SK-N-SH treated with all-trans-retinoic acid at 6 μM for 48 hours (cell line): ENCODE results near the gene ZNF322.

Experiments used
- ARNTL ChIP-seq: fragments of 450-650 bp; formaldehyde crosslinking; IDR thresholded peaks from 2 replicates; pipeline ENCODE4 v1.5.0; 2020; ENCODE audit warnings: low read depth, mild to moderate bottlenecking, moderate library complexity, borderline replicate concordance
- CSDC2 ChIP-seq: fragments of 250-450 bp; sonication (Bioruptor Pico); IDR thresholded peaks from 2 replicates; pipeline ENCODE4 v1.5.0; 2020; ENCODE audit warnings: mild to moderate bottlenecking, moderate library complexity
- GLIS3 ChIP-seq: fragments of 250-450 bp; sonication (Bioruptor Pico); IDR thresholded peaks from 2 replicates; pipeline ENCODE4 v1.5.0; 2020; ENCODE audit warnings: mild to moderate bottlenecking, moderate library complexity
- OSR1 ChIP-seq: fragments of 250-450 bp; sonication (Bioruptor Pico); IDR thresholded peaks from 2 replicates; pipeline ENCODE4 v1.8.0; 2022; ENCODE audit warnings: moderate library complexity, mild to moderate bottlenecking, inconsistent platforms
- PATZ1 ChIP-seq: fragments of 250-450 bp; sonication (Bioruptor Pico); IDR thresholded peaks from 2 replicates; pipeline ENCODE4 v1.8.0; 2020; ENCODE audit warnings: mild to moderate bottlenecking, moderate library complexity, borderline replicate concordance
- PPARA ChIP-seq: fragments of 250-450 bp; sonication (Bioruptor Pico); IDR thresholded peaks from 2 replicates; pipeline ENCODE4 v1.5.0; 2020; ENCODE audit warnings: mild to moderate bottlenecking, borderline replicate concordance
- SNAI2 ChIP-seq: fragments of 250-450 bp; sonication (Bioruptor Pico); IDR thresholded peaks from 2 replicates; pipeline ENCODE4 v1.5.0; 2020; ENCODE audit warnings: mild to moderate bottlenecking, moderate library complexity
- TCF4 ChIP-seq: fragments of 250-450 bp; sonication (Bioruptor Pico); IDR thresholded peaks from 2 replicates; pipeline ENCODE4 v1.8.0; 2021; ENCODE audit warnings: mild to moderate bottlenecking, moderate library complexity, borderline replicate concordance
- ZC3H10 ChIP-seq: fragments of 250-450 bp; sonication (Bioruptor Pico); IDR thresholded peaks from 2 replicates; pipeline ENCODE4 v1.5.1; 2021; ENCODE audit warnings: mild to moderate bottlenecking, moderate library complexity
- ZFP3 ChIP-seq: fragments of 250-450 bp; sonication (Bioruptor Pico); IDR thresholded peaks from 2 replicates; pipeline ENCODE4 v1.5.0; 2020; ENCODE audit warnings: mild to moderate bottlenecking, moderate library complexity
- ZNF70 ChIP-seq: fragments of 450-650 bp; formaldehyde crosslinking; IDR thresholded peaks from 2 replicates; pipeline ENCODE4 v1.5.0; 2020; ENCODE audit warnings: mild to moderate bottlenecking, moderate library complexity
- TF ChIP-seq, protein P1 (sequence below): fragments of 250-450 bp; sonication (Bioruptor Pico); IDR thresholded peaks from 2 replicates; pipeline ENCODE4 v1.5.0; 2020; ENCODE audit warnings: mild to moderate bottlenecking, moderate library complexity
- TF ChIP-seq, protein P2 (sequence below): fragments of 250-450 bp; sonication (Bioruptor Pico); IDR thresholded peaks from 2 replicates; pipeline ENCODE4 v1.5.1; 2020; ENCODE audit warnings: low read depth, mild to moderate bottlenecking, moderate library complexity

GRCh38 chr6:26653007-26653406 is 6.5 kb downstream of the ZNF322 start:
- no peak for TF ChIP-seq GLIS3 (CRISPR knock-in tag)
- no peak for TF ChIP-seq ZFP3
- no peak for TF ChIP-seq PATZ1
- TF ChIP-seq, protein P1, sequence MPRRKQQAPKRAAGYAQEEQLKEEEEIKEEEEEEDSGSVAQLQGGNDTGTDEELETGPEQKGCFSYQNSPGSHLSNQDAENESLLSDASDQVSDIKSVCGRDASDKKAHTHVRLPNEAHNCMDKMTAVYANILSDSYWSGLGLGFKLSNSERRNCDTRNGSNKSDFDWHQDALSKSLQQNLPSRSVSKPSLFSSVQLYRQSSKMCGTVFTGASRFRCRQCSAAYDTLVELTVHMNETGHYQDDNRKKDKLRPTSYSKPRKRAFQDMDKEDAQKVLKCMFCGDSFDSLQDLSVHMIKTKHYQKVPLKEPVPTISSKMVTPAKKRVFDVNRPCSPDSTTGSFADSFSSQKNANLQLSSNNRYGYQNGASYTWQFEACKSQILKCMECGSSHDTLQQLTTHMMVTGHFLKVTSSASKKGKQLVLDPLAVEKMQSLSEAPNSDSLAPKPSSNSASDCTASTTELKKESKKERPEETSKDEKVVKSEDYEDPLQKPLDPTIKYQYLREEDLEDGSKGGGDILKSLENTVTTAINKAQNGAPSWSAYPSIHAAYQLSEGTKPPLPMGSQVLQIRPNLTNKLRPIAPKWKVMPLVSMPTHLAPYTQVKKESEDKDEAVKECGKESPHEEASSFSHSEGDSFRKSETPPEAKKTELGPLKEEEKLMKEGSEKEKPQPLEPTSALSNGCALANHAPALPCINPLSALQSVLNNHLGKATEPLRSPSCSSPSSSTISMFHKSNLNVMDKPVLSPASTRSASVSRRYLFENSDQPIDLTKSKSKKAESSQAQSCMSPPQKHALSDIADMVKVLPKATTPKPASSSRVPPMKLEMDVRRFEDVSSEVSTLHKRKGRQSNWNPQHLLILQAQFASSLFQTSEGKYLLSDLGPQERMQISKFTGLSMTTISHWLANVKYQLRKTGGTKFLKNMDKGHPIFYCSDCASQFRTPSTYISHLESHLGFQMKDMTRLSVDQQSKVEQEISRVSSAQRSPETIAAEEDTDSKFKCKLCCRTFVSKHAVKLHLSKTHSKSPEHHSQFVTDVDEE = no peak
- no peak for TF ChIP-seq ZNF70
- no peak for TF ChIP-seq CSDC2
- TF ChIP-seq, protein P2, sequence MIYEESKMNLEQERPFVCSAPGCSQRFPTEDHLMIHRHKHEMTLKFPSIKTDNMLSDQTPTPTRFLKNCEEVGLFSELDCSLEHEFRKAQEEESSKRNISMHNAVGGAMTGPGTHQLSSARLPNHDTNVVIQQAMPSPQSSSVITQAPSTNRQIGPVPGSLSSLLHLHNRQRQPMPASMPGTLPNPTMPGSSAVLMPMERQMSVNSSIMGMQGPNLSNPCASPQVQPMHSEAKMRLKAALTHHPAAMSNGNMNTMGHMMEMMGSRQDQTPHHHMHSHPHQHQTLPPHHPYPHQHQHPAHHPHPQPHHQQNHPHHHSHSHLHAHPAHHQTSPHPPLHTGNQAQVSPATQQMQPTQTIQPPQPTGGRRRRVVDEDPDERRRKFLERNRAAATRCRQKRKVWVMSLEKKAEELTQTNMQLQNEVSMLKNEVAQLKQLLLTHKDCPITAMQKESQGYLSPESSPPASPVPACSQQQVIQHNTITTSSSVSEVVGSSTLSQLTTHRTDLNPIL (CRISPR knock-in tag) = no peak
- no peak for TF ChIP-seq OSR1 (CRISPR knock-in tag)
- no peak for TF ChIP-seq ZC3H10
- TF ChIP-seq ARNTL (CRISPR knock-in tag) = no peak
- no peak for TF ChIP-seq SNAI2
- TF ChIP-seq TCF4 (CRISPR knock-in tag) = no peak
- TF ChIP-seq PPARA (CRISPR knock-in tag) = no peak
